WTC11 (cell line): Measurements from ENCODE around the gene KXD1. TPM values are rescaled to one million over a fixed set of nuclear protein-coding genes. Genes with fewer than 3 reads are reported as not detected.

Source experiments
- ATAC-seq: fragments of 200-7000 bp; cut with Tn5 transposase; 2 replicates; pipeline ENCODE4 v1.10.0; 2021; ENCODE audit warnings: mild to moderate bottlenecking, moderate library complexity
- CTCF ChIA-PET: fragments of 300-600 bp; sonication (Branson Sonifier 250); formaldehyde crosslinking; loops from one replicate; lab custom pipeline; 2021; ENCODE audit warnings: antibody characterized with exemption; lab: Charles Lee
- POLR2A ChIA-PET: fragments of 350-600 bp; sonication (Branson Sonifier 250); formaldehyde crosslinking; loops from one replicate; lab custom pipeline; 2021; ENCODE audit warnings: antibody characterized with exemption; lab: Charles Lee
- DNase-seq: peaks from one replicate; pipeline ENCODE4 v3.0.0; 2021; ENCODE audit warnings: low spot score
- H3K27ac Mint-ChIP-seq: 2 replicates; pipeline ENCODE4 v1.8.0; 2021; ENCODE audit warnings: mixed read lengths
- H3K27me3 Mint-ChIP-seq: 2 replicates; pipeline ENCODE4 v1.8.0; 2021; ENCODE audit warnings: low read depth, mild to moderate bottlenecking, moderate library complexity, mixed read lengths
- H3K36me3 Mint-ChIP-seq: 2 replicates; pipeline ENCODE4 v1.8.0; 2021; ENCODE audit warnings: mixed read lengths
- H3K4me1 Mint-ChIP-seq: 2 replicates; pipeline ENCODE4 v1.8.0; 2022; ENCODE audit warnings: mixed read lengths
- H3K4me3 Mint-ChIP-seq: 2 replicates; pipeline ENCODE4 v1.8.0; 2021; ENCODE audit warnings: mild to moderate bottlenecking, moderate library complexity, mixed read lengths
- H3K9me3 Mint-ChIP-seq: 2 replicates; pipeline ENCODE4 v1.8.0; 2021; ENCODE audit warnings: mixed read lengths
- ATF6 ChIP-seq: sonication (generic); formaldehyde crosslinking; IDR thresholded peaks from 2 replicates; pipeline ENCODE4 v1.8.1; 2023; ENCODE audit warnings: mild to moderate bottlenecking, missing genetic modification reagents
- CBFB ChIP-seq: sonication (generic); formaldehyde crosslinking; IDR thresholded peaks from 2 replicates; pipeline ENCODE4 v1.8.1; 2022; ENCODE audit warnings: mild to moderate bottlenecking, low read depth, missing genetic modification reagents
- CREM ChIP-seq: sonication (generic); formaldehyde crosslinking; IDR thresholded peaks from 2 replicates; pipeline ENCODE4 v1.8.1; 2022; ENCODE audit warnings: mild to moderate bottlenecking, missing genetic modification reagents, moderate library complexity
- E2F4 ChIP-seq: sonication (generic); formaldehyde crosslinking; IDR thresholded peaks from 2 replicates; pipeline ENCODE4 v1.8.1; 2022; ENCODE audit warnings: low read depth, mild to moderate bottlenecking, moderate library complexity, missing genetic modification reagents, borderline replicate concordance
- ELF4 ChIP-seq: sonication (generic); formaldehyde crosslinking; IDR thresholded peaks from 2 replicates; pipeline ENCODE4 v1.8.1; 2022; ENCODE audit warnings: low read depth, mild to moderate bottlenecking, moderate library complexity, missing genetic modification reagents
- FOXK1 ChIP-seq: sonication (generic); formaldehyde crosslinking; IDR thresholded peaks from 2 replicates; pipeline ENCODE4 v1.8.0; 2022; ENCODE audit warnings: mild to moderate bottlenecking, moderate library complexity, missing genetic modification reagents
- FOXP1 ChIP-seq: sonication (generic); formaldehyde crosslinking; IDR thresholded peaks from 2 replicates; pipeline ENCODE4 v1.8.0; 2022; ENCODE audit warnings: missing genetic modification reagents, mild to moderate bottlenecking, moderate library complexity, borderline replicate concordance
- FOXP4 ChIP-seq: sonication (generic); formaldehyde crosslinking; IDR thresholded peaks from 2 replicates; pipeline ENCODE4 v1.8.0; 2022; ENCODE audit warnings: mild to moderate bottlenecking, missing genetic modification reagents
- GTF2I ChIP-seq: fragments of 250-450 bp; sonication (Bioruptor Pico); conservative IDR thresholded peaks from 2 replicates; pipeline ENCODE4 v1.4.0; 2021; ENCODE audit warnings: mild to moderate bottlenecking
- MAX ChIP-seq: sonication (generic); formaldehyde crosslinking; IDR thresholded peaks from 2 replicates; pipeline ENCODE4 v1.8.0; 2022; ENCODE audit warnings: mild to moderate bottlenecking, missing genetic modification reagents
- NFATC4 ChIP-seq: fragments of 250-450 bp; sonication (Bioruptor Pico); IDR thresholded peaks from 2 replicates; pipeline ENCODE4 v1.9.0; 2021; ENCODE audit warnings: mild to moderate bottlenecking
- NR1H2 ChIP-seq: sonication (generic); formaldehyde crosslinking; IDR thresholded peaks from 2 replicates; pipeline ENCODE4 v1.9.0; 2021; ENCODE audit warnings: mild to moderate bottlenecking, moderate library complexity, missing genetic modification reagents
- PREB ChIP-seq: sonication (generic); formaldehyde crosslinking; IDR thresholded peaks from 2 replicates; pipeline ENCODE4 v1.8.1; 2022; ENCODE audit warnings: mild to moderate bottlenecking, missing genetic modification reagents, moderate library complexity, borderline replicate concordance
- SMAD3 ChIP-seq: sonication (generic); formaldehyde crosslinking; IDR thresholded peaks from 2 replicates; pipeline ENCODE4 v1.8.0; 2022; ENCODE audit warnings: missing genetic modification reagents, mild to moderate bottlenecking, borderline replicate concordance
- SOX15 ChIP-seq: fragments of 250-450 bp; sonication (Bioruptor Pico); IDR thresholded peaks from 2 replicates; pipeline ENCODE4 v1.9.0; 2021; ENCODE audit warnings: mild to moderate bottlenecking
- SP1 ChIP-seq: sonication (generic); formaldehyde crosslinking; conservative IDR thresholded peaks from 2 replicates; pipeline ENCODE4 v1.8.1; 2022; ENCODE audit warnings: missing genetic modification reagents
- TEAD4 ChIP-seq: sonication (generic); formaldehyde crosslinking; IDR thresholded peaks from 2 replicates; pipeline ENCODE4 v1.8.0; 2022; ENCODE audit warnings: mild to moderate bottlenecking, missing genetic modification reagents
- ZNF281 ChIP-seq: sonication (generic); formaldehyde crosslinking; IDR thresholded peaks from 2 replicates; pipeline ENCODE4 v1.8.0; 2023; ENCODE audit warnings: mild to moderate bottlenecking, missing genetic modification reagents
- ZNF416 ChIP-seq: fragments of 250-450 bp; sonication (Bioruptor Pico); IDR thresholded peaks from 2 replicates; pipeline ENCODE4 v1.9.0; 2021; ENCODE audit warnings: mild to moderate bottlenecking, inconsistent platforms
- ZNF423 ChIP-seq: fragments of 250-450 bp; sonication (Bioruptor Pico); IDR thresholded peaks from 2 replicates; pipeline ENCODE4 v2.1.2; 2022; ENCODE audit warnings: mild to moderate bottlenecking, moderate library complexity
- total RNA-seq: library from RNA; stranded (reverse); gene quantifications from 3 replicates; pipeline ENCODE4 v1.2.3, GENCODE V29; 2021

The KXD1 gene
- total RNA-seq, 1 experiment from 2014 or later: 136 TPM

GRCh38 chr19:18537431-18537830 is 20.2 kb upstream of the KXD1 start:
- Mint-ChIP-seq H3K27ac (no peak overlapping the region), H3K27me3 (no peaks in the 10 kb centered on the region), H3K4me1 (peaks cover 4% of the 10 kb centered on the region; the same call in 1 of the 2 replicates), H3K36me3 (peaks cover 56% of the 10 kb centered on the region), H3K9me3 (no peaks in the 10 kb centered on the region), H3K4me3 (no peak overlapping the region)
- ATAC-seq: no peak
- CTCF ChIA-PET: no interaction called here
- DNase-seq: no peak
- POLR2A ChIA-PET: no interaction called here
- TF ChIP-seq NFATC4 (CRISPR knock-in tag): no peak
- TF ChIP-seq FOXP1 (CRISPR knock-in tag): 0 out of 2 replicates have a peak, but pooled peaks have one; percentile 35
- TF ChIP-seq ZNF416 (CRISPR knock-in tag): no peak
- TF ChIP-seq GTF2I (CRISPR knock-in tag): no peak
- no peak for TF ChIP-seq ZNF423 (CRISPR knock-in tag)
- no peak for TF ChIP-seq TEAD4 (CRISPR knock-in tag)

GRCh38 chr19:18538115-18538514 is 19.6 kb upstream of the KXD1 start:
- TF ChIP-seq SOX15 (CRISPR knock-in tag) (no peak), ATF6 (CRISPR knock-in tag) (no peak), NR1H2 (CRISPR knock-in tag) (no peak), FOXP4 (CRISPR knock-in tag) (no peak), ZNF281 (no peak), GTF2I (CRISPR knock-in tag) (no peak)
- H3K36me3 Mint-ChIP-seq: peaks cover 51% of the 10 kb centered on the region
- ChIA-PET POLR2A (interaction anchor here (1.2 kb wide), 1 partner anchor 15 kb away, joined by 3 read pairs; no protein-coding TSS in a partner anchor), CTCF (interaction anchor here (0.5 to 1.1 kb wide), 2 partner anchors 18 to 115 kb away, joined by 4 read pairs; no protein-coding TSS in a partner anchor)
- H3K27ac Mint-ChIP-seq: no peak overlapping the region
- DNase-seq (no peak), ATAC-seq (no peak)
- peaks cover 6% of the 10 kb centered on the region; the same call in 1 of the 2 replicates for H3K4me1 Mint-ChIP-seq
- H3K4me3 Mint-ChIP-seq: no peak overlapping the region
- no peaks in the 10 kb centered on the region for H3K27me3 Mint-ChIP-seq
- no peaks in the 10 kb centered on the region for H3K9me3 Mint-ChIP-seq

- no peak for ATAC-seq
- ChIA-PET CTCF (interaction anchor here (0.6 to 1.1 kb wide), 2 partner anchors 19 to 37 kb away, joined by 4 read pairs; no protein-coding TSS in a partner anchor), POLR2A (no interaction called here)
- Mint-ChIP-seq H3K9me3 (no peaks in the 10 kb centered on the region), H3K4me3 (no peak overlapping the region), H3K36me3 (peaks cover 47% of the 10 kb centered on the region), H3K27me3 (no peaks in the 10 kb centered on the region), H3K27ac (no peak overlapping the region), H3K4me1 (peaks cover 13% of the 10 kb centered on the region)
- DNase-seq: no peak
- no peak for TF ChIP-seq CBFB (CRISPR knock-in tag)
- TF ChIP-seq FOXK1 (CRISPR knock-in tag): no peak
- no peak for TF ChIP-seq SP1
- TF ChIP-seq E2F4 (CRISPR knock-in tag): no peak
- TF ChIP-seq MAX (CRISPR knock-in tag): no peak
- TF ChIP-seq PREB (CRISPR knock-in tag): no peak
- TF ChIP-seq SMAD3 (CRISPR knock-in tag): no peak
- no peak for TF ChIP-seq ELF4 (CRISPR knock-in tag)
- TF ChIP-seq CREM (CRISPR knock-in tag): no peak
Measured at GRCh38 chr19:18539372-18539771, 18.3 kb upstream of the KXD1 start.
